Measurements from ENCODE around the gene NGB. TPM values are rescaled to one million over a fixed set of nuclear protein-coding genes. Genes with fewer than 3 reads are reported as not detected.

NGB gene
- total and polyA plus RNA-seq, 2 of the 8 experiments (the other 6 are each of a cell fraction or from before 2014, with no cell fraction given), result 0.30 to 0.60 TPM

GRCh38 chr14:77222546-77223225, 48.3 kb downstream of the NGB start (continued):
- TF ChIP-seq ZNF274 (IDR thresholded peaks at IDR 0.05; ENCODE audit: borderline replicate concordance, extremely low read depth, low read length) (no peak), TCF12 (IDR thresholded peaks at IDR 0.05; ENCODE audit: low read depth, low read length) (no peak), EGR1 (IDR thresholded peaks at IDR 0.05; ENCODE audit: borderline replicate concordance, low read depth, low read length) (peak; percentile 77; the same call in 1 of the 2 replicates), CTBP2 (IDR thresholded peaks at IDR 0.05; ENCODE audit: borderline replicate concordance, insufficient read depth, insufficient read length, low read length) (peak; percentile 85), GTF2F1 (IDR thresholded peaks at IDR 0.05; ENCODE audit: borderline replicate concordance, low read depth, low read length) (no peak), MAFK (IDR thresholded peaks at IDR 0.05; ENCODE audit: low read depth, low read length) (no peak), SUZ12 (IDR thresholded peaks at IDR 0.05; ENCODE audit: low read length) (no peak), BCL11A (IDR thresholded peaks at IDR 0.05; ENCODE audit: low read depth in 2 of 2, low read length in 2 of 2) (no peak), CREB1 (IDR thresholded peaks at IDR 0.05) (no peak), NRF1 (IDR thresholded peaks at IDR 0.05; ENCODE audit: low read depth, low read length) (no peak), CHD7 (IDR thresholded peaks at IDR 0.05; ENCODE audit: insufficient replicate concordance, low read length) (no peak)

Data from H1 (cell line).